Spleen (tissue), 7 donors: ENCODE results near the gene MRPL17.

Source experiments
- POLR2A ChIP-seq, 3 donors: fragments of 450-650 bp; IDR thresholded peaks; one replicate each; pipeline ENCODE4 v1.5.1; 2017; ENCODE audit warnings: antibody characterized with exemption in 3 of 3, mild to moderate bottlenecking in 1 of 3
- POLR2AphosphoS5 ChIP-seq, 3 donors: sonication (generic); formaldehyde crosslinking; IDR thresholded peaks; one replicate each; pipeline ENCODE4 v1.5.1; 2017; ENCODE audit warnings: antibody characterized with exemption in 3 of 3
- TF ChIP-seq, protein P1 (sequence below), 11 experiments: fragments of 200-600 bp in 7 of 11; fragments of 450-650 bp in 4 of 11; sonication (generic) in 4 of 11; IDR thresholded peaks in 8 of 11; conservative IDR thresholded peaks in 3 of 11; 1 replicate in 7 of 11; 2 replicates in 4 of 11; pipeline versions ENCODE4 v1.4.0 to v1.8.0; 2016 to 2021; ENCODE audit warnings: antibody characterized with exemption in 11 of 11, inconsistent platforms in 4 of 11, mild to moderate bottlenecking in 1 of 11
- donor health status: DM: no; HTN: no; CAD: no; lungs with moderate emphysema.
- donor health status: DM: no; HTN: no; CAD: no.
- donor health status: DM: no; HTN: no; CAD: no.

DNA sequence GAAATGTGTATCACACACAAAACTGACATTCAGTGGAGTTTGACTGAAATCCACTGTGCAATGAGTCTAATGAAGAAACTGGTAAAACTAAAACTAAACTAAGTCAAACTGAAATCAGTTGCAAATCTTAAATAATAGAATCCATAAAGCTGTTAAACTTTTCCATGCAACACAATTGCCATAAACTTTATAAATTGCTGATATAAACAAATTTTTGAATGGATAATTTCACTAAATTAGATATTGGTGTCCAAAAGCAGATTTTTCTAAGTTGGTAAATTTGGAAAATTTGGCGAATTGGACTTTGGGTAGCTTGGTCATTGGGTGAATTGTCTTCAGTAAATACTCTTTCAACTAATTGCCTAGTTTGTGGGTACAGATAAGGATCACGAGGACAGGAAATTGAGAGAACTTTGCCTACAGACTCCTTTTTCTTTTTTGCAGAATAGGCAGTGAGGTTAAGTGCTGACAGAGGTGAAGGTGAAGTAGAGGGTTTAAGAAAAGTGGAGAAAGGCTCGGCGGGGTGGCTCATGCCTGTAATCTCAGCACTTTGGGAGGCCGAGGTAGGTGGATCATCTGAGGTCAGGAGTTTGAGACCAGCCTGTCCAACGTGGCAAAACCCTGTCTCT lies 12.8 kb downstream of the MRPL17 start:
- TF ChIP-seq POLR2AphosphoS5 (IDR thresholded peaks at IDR 0.05) (no peak), POLR2A (IDR thresholded peaks at IDR 0.05) (no peak)
- TF ChIP-seq, protein P1, sequence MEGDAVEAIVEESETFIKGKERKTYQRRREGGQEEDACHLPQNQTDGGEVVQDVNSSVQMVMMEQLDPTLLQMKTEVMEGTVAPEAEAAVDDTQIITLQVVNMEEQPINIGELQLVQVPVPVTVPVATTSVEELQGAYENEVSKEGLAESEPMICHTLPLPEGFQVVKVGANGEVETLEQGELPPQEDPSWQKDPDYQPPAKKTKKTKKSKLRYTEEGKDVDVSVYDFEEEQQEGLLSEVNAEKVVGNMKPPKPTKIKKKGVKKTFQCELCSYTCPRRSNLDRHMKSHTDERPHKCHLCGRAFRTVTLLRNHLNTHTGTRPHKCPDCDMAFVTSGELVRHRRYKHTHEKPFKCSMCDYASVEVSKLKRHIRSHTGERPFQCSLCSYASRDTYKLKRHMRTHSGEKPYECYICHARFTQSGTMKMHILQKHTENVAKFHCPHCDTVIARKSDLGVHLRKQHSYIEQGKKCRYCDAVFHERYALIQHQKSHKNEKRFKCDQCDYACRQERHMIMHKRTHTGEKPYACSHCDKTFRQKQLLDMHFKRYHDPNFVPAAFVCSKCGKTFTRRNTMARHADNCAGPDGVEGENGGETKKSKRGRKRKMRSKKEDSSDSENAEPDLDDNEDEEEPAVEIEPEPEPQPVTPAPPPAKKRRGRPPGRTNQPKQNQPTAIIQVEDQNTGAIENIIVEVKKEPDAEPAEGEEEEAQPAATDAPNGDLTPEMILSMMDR (IDR thresholded peaks at IDR 0.05 in 8 of 11, conservative IDR thresholded peaks at IDR 0.05 in 3 of 11): no peak
